Esophagus squamous epithelium (tissue), 4 donors: ENCODE data around the gene PCED1A.

Experiments used
- POLR2A ChIP-seq, 4 donors: fragments of 450-650 bp; IDR thresholded peaks; one replicate each; pipeline ENCODE4 v1.6.1; 2017; ENCODE audit warnings: antibody characterized with exemption in 4 of 4, mild to moderate bottlenecking in 4 of 4, moderate library complexity in 3 of 4
- TF ChIP-seq, protein P1 (sequence below), 6 experiments: fragments of 450-650 bp in 4 of 6; fragments of 200-600 bp in 2 of 6; sonication (generic) in 2 of 6; IDR thresholded peaks; one replicate each; pipeline ENCODE4 v1.5.1; 2016 to 2019; ENCODE audit warnings: antibody characterized with exemption in 6 of 6, mild to moderate bottlenecking in 4 of 6, moderate library complexity in 4 of 6

DNA sequence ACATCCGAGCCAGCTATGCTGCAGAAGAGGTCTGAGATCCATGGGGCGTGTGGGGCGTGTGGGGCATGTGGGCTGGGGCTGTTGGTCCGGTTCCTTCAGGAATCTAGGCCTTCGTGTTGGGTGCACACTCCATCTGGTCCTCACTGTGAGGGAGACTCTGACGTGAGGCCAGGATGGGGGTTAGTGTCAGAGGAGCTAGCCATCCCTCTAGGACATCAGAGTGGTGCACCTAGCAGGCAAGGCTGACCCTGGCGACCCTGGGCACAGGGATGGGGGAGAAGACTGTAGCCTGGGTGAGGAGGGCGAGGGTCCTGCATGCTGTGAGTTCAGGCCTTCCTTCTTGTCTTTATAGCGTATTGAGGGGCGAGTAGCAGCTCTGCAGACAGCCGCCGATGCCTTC is 24.2 kb upstream of the PCED1A start:
- TF ChIP-seq, protein P1, sequence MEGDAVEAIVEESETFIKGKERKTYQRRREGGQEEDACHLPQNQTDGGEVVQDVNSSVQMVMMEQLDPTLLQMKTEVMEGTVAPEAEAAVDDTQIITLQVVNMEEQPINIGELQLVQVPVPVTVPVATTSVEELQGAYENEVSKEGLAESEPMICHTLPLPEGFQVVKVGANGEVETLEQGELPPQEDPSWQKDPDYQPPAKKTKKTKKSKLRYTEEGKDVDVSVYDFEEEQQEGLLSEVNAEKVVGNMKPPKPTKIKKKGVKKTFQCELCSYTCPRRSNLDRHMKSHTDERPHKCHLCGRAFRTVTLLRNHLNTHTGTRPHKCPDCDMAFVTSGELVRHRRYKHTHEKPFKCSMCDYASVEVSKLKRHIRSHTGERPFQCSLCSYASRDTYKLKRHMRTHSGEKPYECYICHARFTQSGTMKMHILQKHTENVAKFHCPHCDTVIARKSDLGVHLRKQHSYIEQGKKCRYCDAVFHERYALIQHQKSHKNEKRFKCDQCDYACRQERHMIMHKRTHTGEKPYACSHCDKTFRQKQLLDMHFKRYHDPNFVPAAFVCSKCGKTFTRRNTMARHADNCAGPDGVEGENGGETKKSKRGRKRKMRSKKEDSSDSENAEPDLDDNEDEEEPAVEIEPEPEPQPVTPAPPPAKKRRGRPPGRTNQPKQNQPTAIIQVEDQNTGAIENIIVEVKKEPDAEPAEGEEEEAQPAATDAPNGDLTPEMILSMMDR (IDR thresholded peaks at IDR 0.05) = no peak
- no peak for TF ChIP-seq POLR2A (IDR thresholded peaks at IDR 0.05)
